ENCODE data around the gene CDC26. TPM values are rescaled to one million over a fixed set of nuclear protein-coding genes. Genes with fewer than 3 reads are reported as not detected.
A peak's percentile ranks its signal among the peaks of the same experiment; 100 is the strongest.

CDC26 gene
- total RNA-seq, 1 donor: 61.3 TPM

GRCh38 chr9:113221003-113221799, 54.2 kb downstream of the CDC26 start, which contains the start of the genes FKBP15 and SLC31A1:
TSS of gene FKBP15 (minus strand) at chr9:113221277. CDS start at chr9:113221243, 34 bp downstream.
TSS of gene SLC31A1 (plus strand) at chr9:113221544. CDS start at chr9:113256149, 34,605 bp downstream.
- DNase-seq (ENCODE audit: low read depth): peak; percentile 99
- peak within 1 kb of the TSS; percentile 96 for H3K4me3 ChIP-seq (ENCODE audit: low read depth, low read length)
- no peak for TF ChIP-seq CTCF (IDR thresholded peaks at IDR 0.05; ENCODE audit: insufficient read depth, low read depth, low read length)

- no peak for DNase-seq (ENCODE audit: low read depth)
- H3K4me3 ChIP-seq (ENCODE audit: low read depth, low read length): peak overlapping the region; percentile 96
- TF ChIP-seq CTCF (IDR thresholded peaks at IDR 0.05; ENCODE audit: insufficient read depth, low read depth, low read length): no peak
Observed at GRCh38 chr9:113220467-113221002, 54.8 kb downstream of the CDC26 start.

GRCh38 chr9:113219969-113220368, 55.4 kb downstream of the CDC26 start:
- TF ChIP-seq CTCF (IDR thresholded peaks at IDR 0.05; ENCODE audit: insufficient read depth, low read depth, low read length): no peak
- DNase-seq (ENCODE audit: low read depth): peak; percentile 76
- peak overlapping the region; percentile 96 for H3K4me3 ChIP-seq (ENCODE audit: low read depth, low read length)

- peak overlapping the region; percentile 96 for H3K4me3 ChIP-seq (ENCODE audit: low read depth, low read length)
- no peak for TF ChIP-seq CTCF (IDR thresholded peaks at IDR 0.05; ENCODE audit: insufficient read depth, low read depth, low read length)
- DNase-seq (ENCODE audit: low read depth): no peak
Observed at GRCh38 chr9:113219186-113219936, 56.0 kb downstream of the CDC26 start.

Other genes starting within 250 kb of the CDC26 start
- 1.6 and 2.6 TPM in 2 replicates for gene ZFP37, start 218.8 kb downstream of the CDC26 start, total RNA-seq
- 11.6 and 23.3 TPM in 2 replicates for gene SLC31A2, start 124.6 kb downstream of the CDC26 start, total RNA-seq
- gene FKBP15, start 54.3 kb downstream of the CDC26 start, total RNA-seq: 20.6 and 25.9 TPM in 2 replicates
- gene SLC31A1, start 54.0 kb downstream of the CDC26 start, total RNA-seq: 34.5 and 41.5 TPM in 2 replicates
- 21.3 and 36.3 TPM in 2 replicates for gene PRPF4, start 86 bp upstream of the CDC26 start, total RNA-seq
- gene RNF183, start 27.8 kb upstream of the CDC26 start, total RNA-seq: not detected in 2 replicates
- gene WDR31, start 64.7 kb upstream of the CDC26 start, total RNA-seq: 0.32 and 0.86 TPM in 2 replicates
- gene BSPRY, start 74.0 kb upstream of the CDC26 start, total RNA-seq: not detected in 2 replicates
- gene HDHD3, start 101.4 kb upstream of the CDC26 start, total RNA-seq: 6.1 and 7.3 TPM in 2 replicates
- gene ALAD, start 125.7 kb upstream of the CDC26 start, total RNA-seq: 14.2 and 15.1 TPM in 2 replicates
- 33.2 and 54.0 TPM in 2 replicates for gene POLE3, start 135.1 kb upstream of the CDC26 start, total RNA-seq
- 0.32 and 0.43 TPM in 2 replicates for gene C9orf43, start 135.2 kb upstream of the CDC26 start, total RNA-seq
- 37.1 and 44.8 TPM in 2 replicates for gene RGS3, start 188.2 kb upstream of the CDC26 start, total RNA-seq